A549 (cell line): ENCODE results near the gene GRIN3A. TPM values are rescaled to one million over a fixed set of nuclear protein-coding genes. Genes with fewer than 3 reads are reported as not detected.
A peak's percentile ranks its signal among the peaks of the same experiment; 100 is the strongest.

Source experiments
- ATAC-seq, 2 experiments: fragments of 200-7000 bp in 1 of 2; fragments of >200 bp in 1 of 2; cut with Nextera tagmentation in 1 of 2; cut with Tn5 transposase in 1 of 2; 3 replicates each; pipeline versions ENCODE4 v1.8.0 to v1.9.1; 2018 to 2020; ENCODE audit warnings: mild to moderate bottlenecking in 1 of 2, moderate library complexity in 1 of 2
- CTCF ChIA-PET: fragments of 300-600 bp; sonication (Branson Sonifier 250); formaldehyde crosslinking; extraction: SDS; loops from one replicate; lab custom pipeline; 2021; ENCODE audit warnings: antibody characterized with exemption, inconsistent platforms; lab: Yijun Ruan, JAX
- POLR2A ChIA-PET: fragments of 350-600 bp; formaldehyde crosslinking; extraction: SDS; loops from one replicate; lab custom pipeline; 2021; ENCODE audit warnings: antibody characterized with exemption, inconsistent platforms; lab: Yijun Ruan, JAX
- DNase-seq, 2 experiments: peaks; one replicate each; pipeline versions ENCODE4 v3.0.0 to v3.0.0-alpha.2; 2011 to 2016; ENCODE audit warnings: low read depth in 1 of 2, low spot score in 1 of 2
- FAIRE-seq: peaks from 2 replicates; lab custom pipeline; 2011; peaks lifted over from hg19 to GRCh38; lab: Jason Lieb, UNC
- H3K27ac ChIP-seq, 2 experiments: fragments of >200 bp; sonication (Bioruptor Twin); formaldehyde crosslinking; 3 replicates each; pipeline ENCODE4 v1.5.1; 2016 to 2017
- H3K4me1 ChIP-seq: fragments of >200 bp; sonication (Bioruptor Twin); formaldehyde crosslinking; 3 replicates; pipeline ENCODE4 v1.6.1; 2016
- H3K4me2 ChIP-seq: fragments of >200 bp; sonication (Bioruptor Twin); formaldehyde crosslinking; 3 replicates; pipeline ENCODE4 v1.6.1; 2016
- H3K4me3 ChIP-seq: fragments of >200 bp; sonication (Bioruptor Twin); formaldehyde crosslinking; 3 replicates; pipeline ENCODE4 v1.5.1; 2016
- H3K9me3 ChIP-seq: fragments of >200 bp; sonication (Bioruptor Twin); formaldehyde crosslinking; 3 replicates; pipeline ENCODE4 v1.6.1; 2016
- BHLHE40 ChIP-seq: IDR thresholded peaks from 2 replicates; pipeline ENCODE4 v1.6.1; 2012; ENCODE audit warnings: low read depth, low read length, inconsistent platforms
- CBX2 ChIP-seq: fragments of 200-600 bp; sonication (generic); IDR thresholded peaks from 2 replicates; pipeline ENCODE4 v1.6.1; 2016; ENCODE audit warnings: low read depth, mild to moderate bottlenecking, borderline replicate concordance
- CBX8 ChIP-seq: fragments of 200-600 bp; sonication (generic); IDR thresholded peaks from 2 replicates; pipeline ENCODE4 v1.6.1; 2016
- CHD2 ChIP-seq: fragments of 150-350 bp; IDR thresholded peaks from 2 replicates; pipeline ENCODE4 v1.6.1; 2014; ENCODE audit warnings: low read length; ENCODE audit not compliant: partially characterized antibody
- CHD4 ChIP-seq: fragments of 200-600 bp; sonication (generic); IDR thresholded peaks from 2 replicates; pipeline ENCODE4 v1.6.1; 2016; ENCODE audit warnings: antibody characterized with exemption, mild to moderate bottlenecking, borderline replicate concordance
- EHF ChIP-seq: fragments of 250-450 bp; sonication (Bioruptor Pico); IDR thresholded peaks from 2 replicates; pipeline ENCODE4 v1.5.0; 2020; ENCODE audit warnings: mild to moderate bottlenecking
- ESRRA ChIP-seq: fragments of 150-350 bp; IDR thresholded peaks from 2 replicates; pipeline ENCODE4 v1.6.1; 2014; ENCODE audit warnings: mild to moderate bottlenecking, low read length, borderline replicate concordance
- FOSL2 ChIP-seq, 2 experiments: fragments of 450-650 bp in 1 of 2; fragments of >200 bp in 1 of 2; sonication (Bioruptor Twin) in 1 of 2; formaldehyde crosslinking; IDR thresholded peaks; 2 replicates each; pipeline versions ENCODE4 v1.5.0 to v1.6.1; 2016 to 2020; ENCODE audit warnings: mild to moderate bottlenecking in 1 of 2, moderate library complexity in 1 of 2
- FOXS1 ChIP-seq: fragments of 250-450 bp; sonication (Bioruptor Pico); IDR thresholded peaks from 2 replicates; pipeline ENCODE4 v1.5.0; 2020; ENCODE audit warnings: mild to moderate bottlenecking, moderate library complexity
- HDAC2 ChIP-seq: fragments of 200-600 bp; sonication (generic); IDR thresholded peaks from 2 replicates; pipeline ENCODE4 v1.6.1; 2016
- HEYL ChIP-seq: fragments of 250-450 bp; sonication (Bioruptor Pico); IDR thresholded peaks from 2 replicates; pipeline ENCODE4 v1.8.0; 2021; ENCODE audit warnings: mild to moderate bottlenecking, moderate library complexity
- HOXB13 ChIP-seq: fragments of 250-450 bp; sonication (Bioruptor Pico); IDR thresholded peaks from 2 replicates; pipeline ENCODE4 v1.5.0; 2020; ENCODE audit warnings: low read depth, mild to moderate bottlenecking, moderate library complexity
- HOXB5 ChIP-seq: fragments of 250-450 bp; sonication (Bioruptor Pico); IDR thresholded peaks from 2 replicates; pipeline ENCODE4 v1.5.0; 2020; ENCODE audit warnings: mild to moderate bottlenecking, moderate library complexity
- JUN ChIP-seq, 2 experiments: fragments of >200 bp; sonication (Bioruptor Twin); formaldehyde crosslinking; IDR thresholded peaks; 2 replicates in 1 of 2; 3 replicates in 1 of 2; pipeline ENCODE4 v1.6.1; 2016 to 2017
- KDM5A ChIP-seq: fragments of 200-600 bp; sonication (generic); IDR thresholded peaks from 2 replicates; pipeline ENCODE4 v1.6.1; 2016; ENCODE audit warnings: antibody characterized with exemption, mild to moderate bottlenecking
- MAFK ChIP-seq: fragments of 450-650 bp; IDR thresholded peaks from 2 replicates; pipeline ENCODE4 v1.6.1; 2014; ENCODE audit not compliant: partially characterized antibody
- MAZ ChIP-seq: fragments of 150-350 bp; IDR thresholded peaks from 2 replicates; pipeline ENCODE4 v1.6.1; 2014; ENCODE audit warnings: antibody characterized with exemption, low read depth, low read length, borderline replicate concordance
- MYC ChIP-seq: IDR thresholded peaks from 2 replicates; pipeline ENCODE4 v1.6.1; 2012; ENCODE audit warnings: mild to moderate bottlenecking, inconsistent platforms, low read length, improper control_type of control experiment, borderline replicate concordance
- NPAS2 ChIP-seq: fragments of 250-450 bp; sonication (Bioruptor Pico); IDR thresholded peaks from 2 replicates; pipeline ENCODE4 v1.8.0; 2022; ENCODE audit warnings: mild to moderate bottlenecking, moderate library complexity, borderline replicate concordance
- NR3C1 ChIP-seq: fragments of >200 bp; sonication (Bioruptor Twin); formaldehyde crosslinking; IDR thresholded peaks from 3 replicates; pipeline ENCODE4 v1.6.1; 2017
- POLR2A ChIP-seq: IDR thresholded peaks from 2 replicates; pipeline ENCODE4 v1.6.1; 2012; ENCODE audit warnings: mild to moderate bottlenecking, low read length
- POLR2AphosphoS2 ChIP-seq: conservative IDR thresholded peaks from 2 replicates; pipeline ENCODE4 v1.6.1; 2012; ENCODE audit warnings: low read length, improper control_type of control experiment, inconsistent platforms
- RAD21 ChIP-seq, 2 experiments: fragments of >200 bp in 1 of 2; sonication (Bioruptor Twin) in 1 of 2; formaldehyde crosslinking in 1 of 2; IDR thresholded peaks in 1 of 2; conservative IDR thresholded peaks in 1 of 2; 2 replicates in 1 of 2; 3 replicates in 1 of 2; pipeline ENCODE4 v1.6.1; 2012 to 2018; ENCODE audit warnings: inconsistent platforms in 1 of 2
- RARB ChIP-seq: fragments of 250-450 bp; sonication (Bioruptor Pico); IDR thresholded peaks from 2 replicates; pipeline ENCODE4 v1.8.0; 2021; ENCODE audit warnings: mild to moderate bottlenecking, moderate library complexity
- RCOR1 ChIP-seq: fragments of 150-350 bp; IDR thresholded peaks from 2 replicates; pipeline ENCODE4 v1.6.1; 2014; ENCODE audit warnings: antibody characterized with exemption, low read length, low read depth
- SMC3 ChIP-seq: fragments of >200 bp; sonication (Bioruptor Twin); formaldehyde crosslinking; IDR thresholded peaks from 3 replicates; pipeline ENCODE4 v1.6.1; 2018; ENCODE audit warnings: inconsistent platforms
- SREBF2 ChIP-seq: fragments of 450-650 bp; IDR thresholded peaks from 2 replicates; pipeline ENCODE4 v1.6.1; 2014; ENCODE audit warnings: mild to moderate bottlenecking, moderate library complexity
- ZC3H11A ChIP-seq: fragments of 450-650 bp; IDR thresholded peaks from 2 replicates; pipeline ENCODE4 v1.6.1; 2014; ENCODE audit warnings: antibody characterized with exemption, mild to moderate bottlenecking
- ZFP36 ChIP-seq: fragments of 450-650 bp; IDR thresholded peaks from 2 replicates; pipeline ENCODE4 v1.6.1; 2014; ENCODE audit warnings: borderline replicate concordance; ENCODE audit not compliant: partially characterized antibody
- ZSCAN20 ChIP-seq: fragments of 250-450 bp; sonication (Bioruptor Pico); IDR thresholded peaks from 2 replicates; pipeline ENCODE4 v1.8.0; 2022; ENCODE audit warnings: mild to moderate bottlenecking, moderate library complexity
- WGBS: methylation state at CpG from one replicate; pipeline ENCODE4 v1.1.6; 2017; ENCODE audit errors: missing lambda C conversion rate; 5-methylcytosine and 5-hydroxymethylcytosine counted together
- polyA plus RNA-seq, 4 experiments: library from polyadenylated mRNA; depleted of rRNA in 3 of 4; stranded (reverse); fragments of >200 nt; fragmentation: RNase III in 1 of 4; extraction: RNeasy Plus Mini Kit Qiagen cat#74134 plus additional on column Dnase treatment in 1 of 4; gene quantifications; 2 replicates in 3 of 4; 3 replicates in 1 of 4; pipeline ENCODE4 v1.2.3, GENCODE V29; 2011 to 2017
- TF ChIP-seq, protein P1 (sequence below): fragments of >200 bp; sonication (Bioruptor Twin); formaldehyde crosslinking; IDR thresholded peaks from 3 replicates; pipeline ENCODE4 v1.5.1; 2016
- TF ChIP-seq, protein P2 (sequence below): fragments of >200 bp; sonication (Bioruptor Twin); formaldehyde crosslinking; IDR thresholded peaks from 3 replicates; pipeline ENCODE4 v1.6.1; 2016
- TF ChIP-seq, protein P3 (sequence below): IDR thresholded peaks from 2 replicates; pipeline ENCODE4 v1.6.1; 2012
- TF ChIP-seq, protein P4 (sequence below): IDR thresholded peaks from 2 replicates; pipeline ENCODE4 v1.6.1; 2012; ENCODE audit warnings: low read depth, borderline replicate concordance

GRIN3A gene
- polyA plus RNA-seq, 2 of the 4 experiments (the other 2 are of a cell fraction), result not detected

DNA sequence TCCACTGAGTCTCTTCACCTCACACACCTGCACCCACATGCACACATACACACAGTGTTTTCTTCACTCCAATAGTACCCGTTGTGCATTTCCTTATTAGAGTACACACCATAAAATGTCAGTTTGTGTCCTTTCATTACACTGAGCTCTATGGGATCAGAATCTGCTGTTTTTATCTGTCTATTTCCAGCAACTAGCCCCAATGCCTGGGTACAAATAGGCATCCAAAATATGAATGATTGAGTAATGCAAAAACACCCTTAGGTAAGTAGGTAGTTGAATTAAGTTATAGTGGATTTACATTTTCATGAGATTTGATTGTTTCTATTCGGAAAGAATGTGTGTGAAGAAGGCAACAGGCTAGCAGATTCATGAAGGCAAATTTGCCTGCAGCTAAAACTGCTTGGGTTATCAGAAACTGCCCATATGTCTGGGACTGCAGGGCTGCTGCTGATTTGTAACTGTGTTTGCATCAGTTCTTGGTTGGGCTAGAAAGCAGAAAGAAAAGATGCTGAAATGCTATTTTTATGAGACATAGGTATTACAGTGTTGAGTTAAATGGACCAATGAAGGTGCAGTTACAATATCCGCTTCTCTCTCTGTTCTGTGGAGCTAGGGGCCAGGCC lies 170.6 kb downstream of the GRIN3A start:
- WGBS, result 83% methylated on average over 3 of the region's 3 CpGs
- CTCF ChIA-PET, result interaction anchor here (0.6 to 1.9 kb wide), 14 partner anchors 12 to 615 kb away, joined by 3 to 12 read pairs (median 3); no protein-coding TSS in a partner anchor
- no peak for FAIRE-seq

DNA sequence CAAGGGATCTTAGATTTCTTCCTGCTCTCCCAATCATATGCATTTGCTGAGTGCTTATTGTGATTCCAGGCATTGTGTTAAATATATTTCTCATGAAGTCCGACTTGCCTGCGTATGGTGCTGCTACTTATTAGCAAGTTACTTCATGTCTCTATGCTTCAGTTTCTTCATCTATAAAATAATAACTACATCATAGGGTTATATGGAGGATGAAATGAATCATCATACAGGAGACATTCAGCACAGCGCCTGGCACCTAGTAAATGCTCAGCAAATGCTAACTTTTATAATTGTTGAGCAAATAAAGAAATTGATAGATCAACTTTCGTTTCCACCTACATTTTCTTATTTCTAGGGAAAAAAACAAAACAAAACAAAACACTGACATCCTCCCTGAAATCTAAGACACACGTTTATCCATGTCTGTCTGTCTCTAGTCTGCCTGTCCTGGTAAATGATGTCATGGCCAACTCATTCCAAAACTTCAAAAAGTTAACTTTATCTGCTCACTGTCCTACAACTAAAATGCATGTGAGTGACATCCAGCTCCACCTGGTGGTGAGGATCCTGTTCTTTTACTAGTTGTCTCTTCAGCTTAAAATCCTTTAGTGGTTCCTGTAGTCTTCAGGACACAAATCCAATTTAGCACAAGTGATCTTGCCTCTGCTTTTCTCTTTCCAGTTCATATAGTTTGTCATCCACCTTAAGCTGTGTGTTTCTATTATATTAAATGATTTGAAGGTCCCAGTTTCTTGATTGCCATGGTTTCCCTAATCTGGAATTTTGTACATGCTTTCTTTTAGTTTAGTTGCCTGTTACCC lies 171.3 kb downstream of the GRIN3A start:
- CTCF ChIA-PET, result interaction anchor here (0.6 to 1.9 kb wide), 13 partner anchors 13 to 614 kb away, joined by 3 to 12 read pairs (median 3); no protein-coding TSS in a partner anchor
- H3K4me1 ChIP-seq, result no peaks in the 10 kb centered on the region
- ATAC-seq (peak; percentile 82 to 84), FAIRE-seq (peak; percentile 46), DNase-seq (peak; percentile 36 to 57)
- H3K4me2 ChIP-seq, result no peak overlapping the region
- H3K27ac ChIP-seq, result no peak overlapping the region
- POLR2A ChIA-PET, result interaction anchor here (1.2 kb wide), 1 partner anchor 80 kb away, joined by 3 read pairs; a partner anchor contains a TSS
- WGBS, result 78% methylated on average over 5 of the region's 5 CpGs
- H3K4me3 ChIP-seq, result no peak overlapping the region
- TF ChIP-seq HEYL (CRISPR knock-in tag) (no peak), BHLHE40 (no peak), FOSL2 (IDR thresholded peaks at IDR 0.05) (no peak), FOSL2 (CRISPR knock-in tag; IDR thresholded peaks at IDR 0.05) (no peak), MAZ (no peak), SREBF2 (no peak), CHD2 (no peak), FOXS1 (no peak), POLR2A (no peak), SMC3 (peak; percentile 44; the same call in 2 of the 3 replicates), ZSCAN20 (no peak), ZFP36 (no peak), CBX8 (no peak), RAD21 (conservative IDR thresholded peaks at IDR 0.05 in 1 of 2, IDR thresholded peaks at IDR 0.05 in 1 of 2) (peak in 1 of 2 experiments; percentile 26; a peak in 3 of 5 replicates), MYC (no peak), RARB (no peak), CBX2 (no peak), JUN (IDR thresholded peaks at IDR 0.05) (no peak), MAFK (no peak), KDM5A (no peak)
- TF ChIP-seq, protein P1, sequence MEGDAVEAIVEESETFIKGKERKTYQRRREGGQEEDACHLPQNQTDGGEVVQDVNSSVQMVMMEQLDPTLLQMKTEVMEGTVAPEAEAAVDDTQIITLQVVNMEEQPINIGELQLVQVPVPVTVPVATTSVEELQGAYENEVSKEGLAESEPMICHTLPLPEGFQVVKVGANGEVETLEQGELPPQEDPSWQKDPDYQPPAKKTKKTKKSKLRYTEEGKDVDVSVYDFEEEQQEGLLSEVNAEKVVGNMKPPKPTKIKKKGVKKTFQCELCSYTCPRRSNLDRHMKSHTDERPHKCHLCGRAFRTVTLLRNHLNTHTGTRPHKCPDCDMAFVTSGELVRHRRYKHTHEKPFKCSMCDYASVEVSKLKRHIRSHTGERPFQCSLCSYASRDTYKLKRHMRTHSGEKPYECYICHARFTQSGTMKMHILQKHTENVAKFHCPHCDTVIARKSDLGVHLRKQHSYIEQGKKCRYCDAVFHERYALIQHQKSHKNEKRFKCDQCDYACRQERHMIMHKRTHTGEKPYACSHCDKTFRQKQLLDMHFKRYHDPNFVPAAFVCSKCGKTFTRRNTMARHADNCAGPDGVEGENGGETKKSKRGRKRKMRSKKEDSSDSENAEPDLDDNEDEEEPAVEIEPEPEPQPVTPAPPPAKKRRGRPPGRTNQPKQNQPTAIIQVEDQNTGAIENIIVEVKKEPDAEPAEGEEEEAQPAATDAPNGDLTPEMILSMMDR, result peak; percentile 57
- TF ChIP-seq, protein P2, sequence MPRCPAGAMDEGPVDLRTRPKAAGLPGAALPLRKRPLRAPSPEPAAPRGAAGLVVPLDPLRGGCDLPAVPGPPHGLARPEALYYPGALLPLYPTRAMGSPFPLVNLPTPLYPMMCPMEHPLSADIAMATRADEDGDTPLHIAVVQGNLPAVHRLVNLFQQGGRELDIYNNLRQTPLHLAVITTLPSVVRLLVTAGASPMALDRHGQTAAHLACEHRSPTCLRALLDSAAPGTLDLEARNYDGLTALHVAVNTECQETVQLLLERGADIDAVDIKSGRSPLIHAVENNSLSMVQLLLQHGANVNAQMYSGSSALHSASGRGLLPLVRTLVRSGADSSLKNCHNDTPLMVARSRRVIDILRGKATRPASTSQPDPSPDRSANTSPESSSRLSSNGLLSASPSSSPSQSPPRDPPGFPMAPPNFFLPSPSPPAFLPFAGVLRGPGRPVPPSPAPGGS, result no peak
- TF ChIP-seq, protein P3, sequence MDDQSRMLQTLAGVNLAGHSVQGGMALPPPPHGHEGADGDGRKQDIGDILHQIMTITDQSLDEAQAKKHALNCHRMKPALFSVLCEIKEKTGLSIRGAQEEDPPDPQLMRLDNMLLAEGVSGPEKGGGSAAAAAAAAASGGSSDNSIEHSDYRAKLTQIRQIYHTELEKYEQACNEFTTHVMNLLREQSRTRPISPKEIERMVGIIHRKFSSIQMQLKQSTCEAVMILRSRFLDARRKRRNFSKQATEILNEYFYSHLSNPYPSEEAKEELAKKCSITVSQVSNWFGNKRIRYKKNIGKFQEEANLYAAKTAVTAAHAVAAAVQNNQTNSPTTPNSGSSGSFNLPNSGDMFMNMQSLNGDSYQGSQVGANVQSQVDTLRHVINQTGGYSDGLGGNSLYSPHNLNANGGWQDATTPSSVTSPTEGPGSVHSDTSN, result no peak
- H3K9me3 ChIP-seq, result no peaks in the 10 kb centered on the region

More for the DNA sequence above, 170.6 kb downstream of the GRIN3A start:
- H3K4me2 ChIP-seq, result no peak overlapping the region
- DNase-seq (no peak), ATAC-seq (no peak)
- no peak overlapping the region for H3K4me3 ChIP-seq
- H3K9me3 ChIP-seq, result no peaks in the 10 kb centered on the region
- no peak overlapping the region for H3K27ac ChIP-seq
- TF ChIP-seq MYC (no peak), EHF (CRISPR knock-in tag) (no peak), ZC3H11A (no peak), MAFK (no peak), NPAS2 (CRISPR knock-in tag) (no peak), NR3C1 (no peak), ESRRA (no peak), ZFP36 (no peak), HOXB13 (no peak), HOXB5 (CRISPR knock-in tag) (no peak), CHD4 (no peak), SMC3 (no peak), FOXS1 (no peak), MAZ (no peak), HDAC2 (no peak), POLR2AphosphoS2 (no peak), RCOR1 (no peak)
- TF ChIP-seq, protein P4, sequence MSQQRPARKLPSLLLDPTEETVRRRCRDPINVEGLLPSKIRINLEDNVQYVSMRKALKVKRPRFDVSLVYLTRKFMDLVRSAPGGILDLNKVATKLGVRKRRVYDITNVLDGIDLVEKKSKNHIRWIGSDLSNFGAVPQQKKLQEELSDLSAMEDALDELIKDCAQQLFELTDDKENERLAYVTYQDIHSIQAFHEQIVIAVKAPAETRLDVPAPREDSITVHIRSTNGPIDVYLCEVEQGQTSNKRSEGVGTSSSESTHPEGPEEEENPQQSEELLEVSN, result no peak
- TF ChIP-seq, protein P3, result no peak
- POLR2A ChIA-PET, result interaction anchor here (1.2 kb wide), 1 partner anchor 81 kb away, joined by 3 read pairs; a partner anchor contains a TSS
- no peaks in the 10 kb centered on the region for H3K4me1 ChIP-seq
